CD4-positive, alpha-beta memory T cell (primary cell): Measurements from ENCODE around the gene NR4A2. TPM values are rescaled to one million over a fixed set of nuclear protein-coding genes. Genes with fewer than 3 reads are reported as not detected.

Experiments used
- CTCF ChIA-PET: fragments of 350-600 bp; sonication (Branson Sonifier 250); formaldehyde crosslinking; loops from one replicate; lab custom pipeline; 2021; ENCODE audit warnings: inconsistent platforms; ENCODE audit not compliant: partially characterized antibody; lab: Charles Lee
- POLR2A ChIA-PET: fragments of 350-600 bp; sonication (Branson Sonifier 250); formaldehyde crosslinking; loops from one replicate; lab custom pipeline; 2021; ENCODE audit not compliant: partially characterized antibody; lab: Charles Lee
- DNase-seq, 5 donors: peaks; one replicate each; pipeline versions ENCODE4 v3.0.0 to v3.0.0-alpha.2; 2020 to 2022; ENCODE audit warnings: mixed read lengths in 1 of 5
- H3K27ac ChIP-seq: one replicate; pipeline ENCODE4 v1.7.0; 2013; ENCODE audit warnings: low read depth, low read length
- H3K27me3 ChIP-seq: 2 replicates; pipeline ENCODE4 v1.7.0; 2013; ENCODE audit warnings: mild to moderate bottlenecking, low read length, moderate library complexity; ENCODE audit not compliant: insufficient read depth
- H3K36me3 ChIP-seq: 2 replicates; pipeline ENCODE4 v1.7.0; 2013; ENCODE audit warnings: mild to moderate bottlenecking, low read length, moderate library complexity; ENCODE audit not compliant: insufficient read depth
- H3K4me1 ChIP-seq: 2 replicates; pipeline ENCODE4 v1.7.0; 2013; ENCODE audit warnings: mild to moderate bottlenecking, low read length, moderate library complexity; ENCODE audit not compliant: insufficient read depth
- H3K4me3 ChIP-seq, 2 donors: one replicate each; pipeline ENCODE4 v1.7.0; 2013; ENCODE audit warnings: low read length in 2 of 2, mild to moderate bottlenecking in 1 of 2
- H3K9me3 ChIP-seq, 2 donors: one replicate each; pipeline ENCODE4 v1.7.0; 2013; ENCODE audit warnings: low read length in 2 of 2, control low read depth in 1 of 2; ENCODE audit not compliant: control insufficient read depth in 1 of 2
- H3K27ac Mint-ChIP-seq, 7 donors: one replicate each; pipeline ENCODE4 v1.8.0; 2020 to 2021; ENCODE audit warnings: mixed read lengths in 7 of 7, mild to moderate bottlenecking in 6 of 7, inconsistent platforms in 3 of 7, moderate library complexity in 3 of 7
- H3K27me3 Mint-ChIP-seq, 2 donors: one replicate each; pipeline ENCODE4 v1.8.0; 2020 to 2021; ENCODE audit warnings: mixed read lengths in 2 of 2
- H3K36me3 Mint-ChIP-seq, 2 donors: one replicate each; pipeline ENCODE4 v1.8.0; 2020 to 2021; ENCODE audit warnings: mixed read lengths in 2 of 2, inconsistent platforms in 1 of 2, mild to moderate bottlenecking in 1 of 2
- H3K4me1 Mint-ChIP-seq, 4 donors: one replicate each; pipeline ENCODE4 v1.8.0; 2020 to 2021; ENCODE audit warnings: mixed read lengths in 4 of 4, mild to moderate bottlenecking in 1 of 4
- H3K4me3 Mint-ChIP-seq, 8 donors: one replicate each; pipeline ENCODE4 v1.8.0; 2020 to 2021; ENCODE audit warnings: mixed read lengths in 8 of 8, mild to moderate bottlenecking in 7 of 8, moderate library complexity in 6 of 8, inconsistent platforms in 3 of 8
- H3K9me3 Mint-ChIP-seq, 8 donors: one replicate each; pipeline ENCODE4 v1.8.0; 2020 to 2021; ENCODE audit warnings: mixed read lengths in 8 of 8, mild to moderate bottlenecking in 5 of 8, inconsistent platforms in 3 of 8, moderate library complexity in 1 of 8
- intact Hi-C: fragments of 100-400 bp; cut with micrococcal nuclease; formaldehyde crosslinking; loops from one replicate; pipeline ENCODE4 v1.15.1; 2023
- polyA plus RNA-seq, 2 donors: library from polyadenylated mRNA; unstranded; fragments of 300-500 nt; fragmentation: Illumina TruSeq; gene quantifications; one replicate each; pipeline ENCODE4 v1.2.3, GENCODE V29; 2021
- total RNA-seq, 2 experiments: library from RNA; stranded (reverse); gene quantifications; one replicate each; pipeline ENCODE4 v1.2.3, GENCODE V29; 2021

NR4A2 gene
- total and polyA plus RNA-seq, 4 experiments from 2014 or later, result 2.1 to 18.3 (median 5.8) TPM

GRCh38 chr2:156333951-156334495 is 1.5 kb upstream of the NR4A2 start:
- Mint-ChIP-seq H3K4me3 (peak overlapping the region; percentile 93 to 97 (median 97)), H3K9me3 (peaks cover 0 to 4% (median 0%) of the 10 kb centered on the region in 8 donors), H3K36me3 (peaks cover 4 to 42% of the 10 kb centered on the region in 2 donors), H3K4me1 (peaks cover 15 to 65% (median 34%) of the 10 kb centered on the region in 4 donors), H3K27ac (peak overlapping the region; percentile 99 to 100 (median 100)), H3K27me3 (peaks cover 11 to 18% of the 10 kb centered on the region in 2 donors)
- intact Hi-C loops, result loop anchor here (1.0 to 10.0 kb wide), 5 partner anchors 8 to 1563 kb away; partner anchors contain the start of genes ACVR1, ACVR1C and CYTIP
- Histone ChIP-seq H3K4me3 (peak overlapping the region; percentile 62 to 91), H3K36me3 (no peaks in the 10 kb centered on the region), H3K9me3 (no peaks in the 10 kb centered on the region), H3K27me3 (no peaks in the 10 kb centered on the region), H3K4me1 (peaks cover 39% of the 10 kb centered on the region), H3K27ac (peak overlapping the region; percentile 99)
- peak in 1 of 5 donors; percentile 86 for DNase-seq
- POLR2A ChIA-PET, result interaction anchor here (0.6 to 8.9 kb wide), 12 partner anchors 10 to 1543 kb away, joined by 3 to 136 read pairs (median 10); partner anchors contain the start of genes ACVR1 and GPD2
- CTCF ChIA-PET, result interaction anchor here (0.6 to 4.2 kb wide), 11 partner anchors 9 to 255 kb away, joined by 3 to 74 read pairs (median 9); partner anchors contain the start of gene GPD2

GRCh38 chr2:156333274-156333950 is 891 bp upstream of the NR4A2 start:
- Histone ChIP-seq H3K36me3 (no peaks in the 10 kb centered on the region), H3K4me1 (peaks cover 33% of the 10 kb centered on the region), H3K9me3 (no peaks in the 10 kb centered on the region), H3K27me3 (no peaks in the 10 kb centered on the region), H3K27ac (peak overlapping the region; percentile 99), H3K4me3 (peak overlapping the region; percentile 62 to 91)
- CTCF ChIA-PET, result interaction anchor here (1.8 to 4.2 kb wide), 6 partner anchors 7 to 255 kb away, joined by 6 to 74 read pairs (median 14); partner anchors contain the start of gene GPD2
- H3K27ac Mint-ChIP-seq, result peak overlapping the region; percentile 99 to 100 (median 100)
- peaks cover 0 to 8% (median 0%) of the 10 kb centered on the region in 8 donors for H3K9me3 Mint-ChIP-seq
- peaks cover 7 to 47% of the 10 kb centered on the region in 2 donors for H3K36me3 Mint-ChIP-seq
- POLR2A ChIA-PET, result interaction anchor here (0.6 to 8.9 kb wide), 11 partner anchors 10 to 1544 kb away, joined by 3 to 136 read pairs (median 12); partner anchors contain the start of genes ACVR1 and GPD2
- intact Hi-C loops, result loop anchor here (5.0 to 10.0 kb wide), 4 partner anchors 1111 to 1564 kb away; partner anchors contain the start of genes ACVR1, ACVR1C and CYTIP
- H3K4me1 Mint-ChIP-seq, result peaks cover 15 to 63% (median 30%) of the 10 kb centered on the region in 4 donors
- DNase-seq, result peak in 1 of 5 donors; percentile 71
- peaks cover 11 to 23% of the 10 kb centered on the region in 2 donors for H3K27me3 Mint-ChIP-seq
- H3K4me3 Mint-ChIP-seq, result peak overlapping the region; percentile 93 to 97 (median 97)

GRCh38 chr2:156332284-156332533 is 312 bp downstream of the NR4A2 start:
- Mint-ChIP-seq H3K4me3 (peak overlapping the region; percentile 93 to 97 (median 97)), H3K27ac (peak overlapping the region; percentile 99 to 100 (median 100)), H3K4me1 (peaks cover 15 to 63% (median 28%) of the 10 kb centered on the region in 4 donors), H3K9me3 (peaks cover 0 to 11% (median 0%) of the 10 kb centered on the region in 8 donors), H3K36me3 (peaks cover 8 to 52% of the 10 kb centered on the region in 2 donors), H3K27me3 (peaks cover 11 to 25% of the 10 kb centered on the region in 2 donors)
- peak overlapping the region; percentile 99 for H3K27ac ChIP-seq
- no peaks in the 10 kb centered on the region for H3K27me3 ChIP-seq
- POLR2A ChIA-PET, result interaction anchor here (1.1 to 8.9 kb wide), 4 partner anchors 12 to 105 kb away, joined by 3 to 136 read pairs (median 46); partner anchors contain the start of gene GPD2
- no peak for DNase-seq
- H3K4me3 ChIP-seq, result peak overlapping the region; percentile 62 to 91
- CTCF ChIA-PET, result interaction anchor here (1.8 to 4.2 kb wide), 3 partner anchors 9 to 257 kb away, joined by 6 to 41 read pairs (median 10); no protein-coding TSS in a partner anchor
- H3K9me3 ChIP-seq, result no peaks in the 10 kb centered on the region
- peaks cover 31% of the 10 kb centered on the region for H3K4me1 ChIP-seq
- no peaks in the 10 kb centered on the region for H3K36me3 ChIP-seq
- intact Hi-C loops, result loop anchor here (1.0 to 10.0 kb wide), 5 partner anchors 10 to 1565 kb away; partner anchors contain the start of genes ACVR1, ACVR1C and CYTIP

- H3K4me1 Mint-ChIP-seq, result peaks cover 15 to 64% (median 28%) of the 10 kb centered on the region in 4 donors
- POLR2A ChIA-PET, result interaction anchor here (1.1 to 8.9 kb wide), 4 partner anchors 13 to 105 kb away, joined by 3 to 136 read pairs (median 46); partner anchors contain the start of gene GPD2
- peak overlapping the region; percentile 93 to 97 (median 97) for H3K4me3 Mint-ChIP-seq
- peaks cover 0 to 11% (median 0%) of the 10 kb centered on the region in 8 donors for H3K9me3 Mint-ChIP-seq
- CTCF ChIA-PET, result interaction anchor here (1.3 to 4.2 kb wide), 4 partner anchors 9 to 257 kb away, joined by 4 to 41 read pairs (median 8); no protein-coding TSS in a partner anchor
- H3K4me1 ChIP-seq, result peaks cover 31% of the 10 kb centered on the region
- H3K27ac ChIP-seq, result peak overlapping the region; percentile 99
- H3K27me3 ChIP-seq, result no peaks in the 10 kb centered on the region
- peak overlapping the region; percentile 62 to 91 for H3K4me3 ChIP-seq
- peaks cover 14 to 25% of the 10 kb centered on the region in 2 donors for H3K27me3 Mint-ChIP-seq
- intact Hi-C loops, result loop anchor here (1.0 to 10.0 kb wide), 5 partner anchors 9 to 1566 kb away; partner anchors contain the start of genes ACVR1, ACVR1C and CYTIP
- no peaks in the 10 kb centered on the region for H3K36me3 ChIP-seq
- peak; percentile 48 to 62 (median 55) for DNase-seq
- H3K36me3 Mint-ChIP-seq, result peaks cover 8 to 54% of the 10 kb centered on the region in 2 donors
- no peaks in the 10 kb centered on the region for H3K9me3 ChIP-seq
- peak overlapping the region; percentile 99 to 100 (median 100) for H3K27ac Mint-ChIP-seq
These were observed 793 bp downstream of the NR4A2 start for GRCh38 chr2:156331572-156332283.

GRCh38 chr2:156329927-156330726 is 2.4 kb downstream of the NR4A2 start:
- intact Hi-C loops, result loop anchor here (5.0 to 10.0 kb wide), 4 partner anchors 1115 to 1567 kb away; partner anchors contain the start of genes ACVR1, ACVR1C and CYTIP
- H3K27me3 ChIP-seq, result no peaks in the 10 kb centered on the region
- peaks cover 16% of the 10 kb centered on the region for H3K4me1 ChIP-seq
- H3K4me1 Mint-ChIP-seq, result peaks cover 10 to 64% (median 21%) of the 10 kb centered on the region in 4 donors
- H3K4me3 ChIP-seq, result no peak overlapping the region
- POLR2A ChIA-PET, result interaction anchor here (6.7 to 8.9 kb wide), 2 partner anchors 14 to 71 kb away, joined by 87 to 136 read pairs; no protein-coding TSS in a partner anchor
- peak overlapping the region; percentile 17 to 97 (median 43) for H3K4me3 Mint-ChIP-seq
- H3K36me3 Mint-ChIP-seq, result peaks cover 20 to 54% of the 10 kb centered on the region in 2 donors
- H3K9me3 ChIP-seq, result no peaks in the 10 kb centered on the region
- peaks cover 0 to 9% (median 0%) of the 10 kb centered on the region in 8 donors for H3K9me3 Mint-ChIP-seq
- H3K36me3 ChIP-seq, result no peaks in the 10 kb centered on the region
- peak overlapping the region; percentile 42 to 100 (median 66) for H3K27ac Mint-ChIP-seq
- CTCF ChIA-PET, result interaction anchor here (1.1 to 2.9 kb wide), 3 partner anchors 11 to 259 kb away, joined by 4 to 10 read pairs (median 4); no protein-coding TSS in a partner anchor
- no peak overlapping the region for H3K27ac ChIP-seq
- peak in 2 of 5 donors; percentile 23 to 35 for DNase-seq
- H3K27me3 Mint-ChIP-seq, result peaks cover 14 to 33% of the 10 kb centered on the region in 2 donors
